DOHH2 (cell line): ENCODE data around the gene KIF13A.

Experiments
- EZH2phosphoT487 ChIP-seq: fragments of 200-600 bp; sonication (generic); IDR thresholded peaks from 2 replicates; pipeline ENCODE4 v1.6.1; 2017; ENCODE audit warnings: borderline replicate concordance, mild to moderate bottlenecking, antibody characterized with exemption, low read length, moderate library complexity, mixed read lengths
- TF ChIP-seq, protein P1 (sequence below): fragments of 200-600 bp; sonication (generic); IDR thresholded peaks from one replicate; pipeline ENCODE4 v1.5.1; 2014; ENCODE audit warnings: antibody characterized with exemption, mild to moderate bottlenecking, low read depth, low read length; ENCODE audit not compliant: poor library complexity, severe bottlenecking

DNA sequence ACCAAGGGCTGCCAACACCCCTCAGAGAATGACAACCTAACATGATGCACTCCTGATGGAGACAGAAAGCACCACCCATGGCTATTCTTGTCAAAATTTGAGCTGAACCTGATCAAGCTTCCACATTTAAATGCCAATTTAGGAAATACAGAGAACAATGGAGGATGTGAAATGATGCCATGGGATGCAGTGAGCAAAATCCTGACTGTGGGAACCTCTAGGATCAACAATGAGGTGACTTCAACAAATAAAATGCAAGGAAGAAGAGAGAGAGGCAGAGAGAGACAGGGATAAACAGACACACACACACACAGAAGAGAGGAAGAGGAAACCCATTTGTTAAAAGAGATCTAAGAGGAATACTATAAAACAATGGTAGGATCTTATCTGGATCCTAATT, 161.1 kb downstream of the KIF13A start:
- TF ChIP-seq, protein P1, sequence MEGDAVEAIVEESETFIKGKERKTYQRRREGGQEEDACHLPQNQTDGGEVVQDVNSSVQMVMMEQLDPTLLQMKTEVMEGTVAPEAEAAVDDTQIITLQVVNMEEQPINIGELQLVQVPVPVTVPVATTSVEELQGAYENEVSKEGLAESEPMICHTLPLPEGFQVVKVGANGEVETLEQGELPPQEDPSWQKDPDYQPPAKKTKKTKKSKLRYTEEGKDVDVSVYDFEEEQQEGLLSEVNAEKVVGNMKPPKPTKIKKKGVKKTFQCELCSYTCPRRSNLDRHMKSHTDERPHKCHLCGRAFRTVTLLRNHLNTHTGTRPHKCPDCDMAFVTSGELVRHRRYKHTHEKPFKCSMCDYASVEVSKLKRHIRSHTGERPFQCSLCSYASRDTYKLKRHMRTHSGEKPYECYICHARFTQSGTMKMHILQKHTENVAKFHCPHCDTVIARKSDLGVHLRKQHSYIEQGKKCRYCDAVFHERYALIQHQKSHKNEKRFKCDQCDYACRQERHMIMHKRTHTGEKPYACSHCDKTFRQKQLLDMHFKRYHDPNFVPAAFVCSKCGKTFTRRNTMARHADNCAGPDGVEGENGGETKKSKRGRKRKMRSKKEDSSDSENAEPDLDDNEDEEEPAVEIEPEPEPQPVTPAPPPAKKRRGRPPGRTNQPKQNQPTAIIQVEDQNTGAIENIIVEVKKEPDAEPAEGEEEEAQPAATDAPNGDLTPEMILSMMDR = no peak
- TF ChIP-seq EZH2phosphoT487 = no peak
